HepG2 (cell line): Measurements from ENCODE around the gene FTL. TPM values are rescaled to one million over a fixed set of nuclear protein-coding genes. Genes with fewer than 3 reads are reported as not detected.

Source experiments
- ATAC-seq: fragments of 200-7000 bp; cut with Tn5 transposase; 3 replicates; pipeline ENCODE4 v1.9.1; 2020; ENCODE audit warnings: mild to moderate bottlenecking, moderate library complexity
- BruUV-seq: library from RNA; stranded (reverse); fragments of 400-500 nt; replicated peaks from 2 replicates; lab custom pipeline; 2021; lab: Mats Ljungman, UMichigan
- CTCF ChIA-PET: fragments of 300-600 bp; formaldehyde crosslinking; extraction: SDS; loops from one replicate; lab custom pipeline; 2021; ENCODE audit warnings: low total read pairs, inconsistent platforms, low intra/inter-chr PET ratio; lab: Yijun Ruan, JAX
- POLR2A ChIA-PET: fragments of 350-600 bp; sonication (Branson Sonifier 250); formaldehyde crosslinking; loops from one replicate; lab custom pipeline; 2020; ENCODE audit warnings: antibody characterized with exemption, inconsistent platforms; lab: Yijun Ruan, JAX
- DNase-seq: peaks from one replicate; pipeline ENCODE4 v3.0.0-alpha.2; 2015; ENCODE audit warnings: low spot score
- FAIRE-seq: peaks from 3 replicates; lab custom pipeline; 2011; peaks lifted over from hg19 to GRCh38; lab: Jason Lieb, UNC
- H2AFZ ChIP-seq: one replicate; pipeline ENCODE4 v1.6.1; 2011; ENCODE audit warnings: low read length, inconsistent platforms
- H3K27ac ChIP-seq: fragments of 300-600 bp; 3 replicates; pipeline ENCODE4 v1.8.0; 2011; ENCODE audit warnings: mixed run types, mild to moderate bottlenecking, mixed read lengths, low read length, inconsistent platforms; ENCODE audit not compliant: insufficient read depth; ENCODE audit errors: extremely low read length
- H3K27me3 ChIP-seq, 2 experiments: fragments of 200-600 bp in 1 of 2; 2 replicates in 1 of 2; 3 replicates in 1 of 2; pipeline versions ENCODE4 v1.6.0 to v1.8.0; 2011; ENCODE audit warnings: low read length in 2 of 2, mild to moderate bottlenecking in 2 of 2, moderate library complexity in 2 of 2, inconsistent platforms in 1 of 2; ENCODE audit not compliant: insufficient read depth in 2 of 2, control insufficient read depth in 1 of 2
- H3K36me3 ChIP-seq, 2 experiments: fragments of 200-600 bp in 1 of 2; replicated peaks in 1 of 2; 2 replicates in 1 of 2; 3 replicates in 1 of 2; pipeline versions ENCODE4 v1.5.1 to v1.8.0; 2011; ENCODE audit warnings: low read length in 2 of 2, inconsistent platforms in 1 of 2; ENCODE audit not compliant: insufficient read depth in 2 of 2, control insufficient read depth in 1 of 2
- H3K4me1 ChIP-seq: 2 replicates; pipeline ENCODE4 v1.5.1; 2012; ENCODE audit warnings: low read length, inconsistent platforms; ENCODE audit not compliant: insufficient read depth
- H3K4me2 ChIP-seq: 2 replicates; pipeline ENCODE4 v1.6.0; 2011; ENCODE audit warnings: low read depth, low read length, inconsistent platforms
- H3K4me3 ChIP-seq, 3 experiments: fragments of 200-600 bp in 1 of 3; sonication (generic), shearing (Covaris generic) in 1 of 3; replicated peaks in 1 of 3; 2 replicates each; pipeline ENCODE4 v1.5.1; 2011 to 2016; ENCODE audit warnings: low read length in 3 of 3, inconsistent platforms in 2 of 3, low read depth in 2 of 3, mild to moderate bottlenecking in 2 of 3, control low read depth in 1 of 3, mixed read lengths in 1 of 3; ENCODE audit not compliant: insufficient read depth in 1 of 3
- H3K79me2 ChIP-seq: one replicate; pipeline ENCODE4 v1.6.1; 2011; ENCODE audit warnings: low read length, inconsistent platforms; ENCODE audit not compliant: insufficient read depth
- H3K9ac ChIP-seq: 2 replicates; pipeline ENCODE4 v1.6.0; 2011; ENCODE audit warnings: mild to moderate bottlenecking, low read depth, low read length, inconsistent platforms; ENCODE audit not compliant: insufficient read depth
- H3K9me3 ChIP-seq: 2 replicates; pipeline ENCODE4 v1.5.1; 2012; ENCODE audit warnings: mild to moderate bottlenecking, low read length
- H4K20me1 ChIP-seq: 2 replicates; pipeline ENCODE4 v1.6.0; 2011; ENCODE audit warnings: inconsistent platforms, mild to moderate bottlenecking, low read length, moderate library complexity; ENCODE audit not compliant: insufficient read depth
- CCAR2 ChIP-seq: fragments of 200-400 bp; formaldehyde crosslinking; optimal IDR thresholded peaks from 2 replicates; pipeline ENCODE3; 2018; ENCODE audit warnings: low read depth, mild to moderate bottlenecking, low read length, moderate library complexity
- FOSL2 ChIP-seq: sonication (generic); formaldehyde crosslinking; IDR thresholded peaks from 2 replicates; pipeline ENCODE4 v1.4.0; 2020; ENCODE audit warnings: missing genetic modification reagents
- IKZF5 ChIP-seq: IDR thresholded peaks from 2 replicates; pipeline ENCODE4 v1.6.1; 2018; ENCODE audit warnings: missing genetic modification reagents, mild to moderate bottlenecking, missing compliant biosample characterization
- NCOA2 ChIP-seq: sonication (generic); formaldehyde crosslinking; IDR thresholded peaks from 2 replicates; pipeline ENCODE4 v1.8.0; 2022; ENCODE audit warnings: inconsistent platforms
- RXRA ChIP-seq: sonication (generic); formaldehyde crosslinking; IDR thresholded peaks from 2 replicates; pipeline ENCODE4 v1.5.1; 2020; ENCODE audit warnings: missing genetic modification reagents
- SETDB1 ChIP-seq: sonication (generic); formaldehyde crosslinking; IDR thresholded peaks from 2 replicates; pipeline ENCODE4 v1.5.1; 2020; ENCODE audit warnings: missing genetic modification reagents, mild to moderate bottlenecking, borderline replicate concordance
- SOX13 ChIP-seq, 3 experiments: fragments of 450-650 bp in 1 of 3; sonication (generic) in 1 of 3; formaldehyde crosslinking in 1 of 3; IDR thresholded peaks in 2 of 3; conservative IDR thresholded peaks in 1 of 3; 2 replicates each; pipeline versions ENCODE4 v1.5.0 to v1.6.1; 2016 to 2020; ENCODE audit warnings: antibody characterized with exemption in 1 of 3, mild to moderate bottlenecking in 1 of 3, missing compliant biosample characterization in 1 of 3, missing genetic modification reagents in 1 of 3, moderate library complexity in 1 of 3
- STAG1 ChIP-seq: sonication (generic); formaldehyde crosslinking; IDR thresholded peaks from 2 replicates; pipeline ENCODE4 v1.4.0; 2020; ENCODE audit warnings: missing genetic modification reagents
- TOE1 ChIP-seq: sonication (generic); formaldehyde crosslinking; IDR thresholded peaks from 2 replicates; pipeline ENCODE4 v1.4.0; 2020; ENCODE audit warnings: mild to moderate bottlenecking, missing genetic modification reagents
- ZBTB10 ChIP-seq: sonication (generic); formaldehyde crosslinking; IDR thresholded peaks from 2 replicates; pipeline ENCODE4 v1.4.0; 2020; ENCODE audit warnings: missing genetic modification reagents, borderline replicate concordance
- ZBTB43 ChIP-seq: sonication (generic); formaldehyde crosslinking; conservative IDR thresholded peaks from 2 replicates; pipeline ENCODE4 v1.4.0; 2020; ENCODE audit warnings: missing genetic modification reagents
- ZNF263 ChIP-seq: sonication (generic); formaldehyde crosslinking; IDR thresholded peaks from 2 replicates; pipeline ENCODE4 v1.4.0; 2020; ENCODE audit warnings: missing genetic modification reagents
- ZNF337 ChIP-seq: sonication (generic); formaldehyde crosslinking; IDR thresholded peaks from 2 replicates; pipeline ENCODE4 v1.5.1; 2020; ENCODE audit warnings: missing genetic modification reagents, low read depth, mild to moderate bottlenecking, borderline replicate concordance
- ZNF781 ChIP-seq: sonication (generic); formaldehyde crosslinking; IDR thresholded peaks from 2 replicates; pipeline ENCODE4 v1.5.1; 2020; ENCODE audit warnings: borderline replicate concordance, mild to moderate bottlenecking, missing genetic modification reagents; ENCODE audit errors: not compliant biosample characterization
- ZNF784 ChIP-seq: sonication (generic); formaldehyde crosslinking; IDR thresholded peaks from 2 replicates; pipeline ENCODE4 v1.5.1; 2020; ENCODE audit warnings: missing genetic modification reagents, mild to moderate bottlenecking, borderline replicate concordance
- WGBS: methylation state at CpG from one replicate; pipeline ENCODE4 v1.1.6; 2017; ENCODE audit warnings: low lambda C conversion rate; 5-methylcytosine and 5-hydroxymethylcytosine counted together
- in situ Hi-C: cut with HindIII; loops from 2 replicates; pipeline ENCODE4 v1.10.0; 2017; ENCODE audit warnings: low pct_unique_long_range_greater_than_20kb; ENCODE audit not compliant: extremely low pct_ligation_motif_present
- intact Hi-C: fragments of 100-400 bp; cut with micrococcal nuclease; formaldehyde crosslinking; loops from one replicate; pipeline ENCODE4 v1.10.0; 2022; ENCODE audit not compliant: unreplicated experiment
- polyA plus RNA-seq, 8 experiments: library from polyadenylated mRNA; depleted of rRNA in 3 of 8; stranded (reverse) in 7 of 8; unstranded in 1 of 8; fragments of >200 nt; fragmentation: Illumina TruSeq in 4 of 8; extraction: Trizol in 4 of 8; gene quantifications; 2 replicates each; pipeline versions ENCODE4 v1.2.1 to v1.2.3, GENCODE V29; 2011 to 2016; ENCODE audit warnings: low read depth in 4 of 8, missing spikeins in 1 of 8, mixed read lengths in 1 of 8; ENCODE audit not compliant: insufficient read depth in 1 of 8
- total RNA-seq, 5 experiments: library from RNA; depleted of rRNA; stranded (reverse); fragments of >200 nt; fragmentation: Illumina TruSeq; extraction: Trizol; gene quantifications; 2 replicates each; pipeline ENCODE4 v1.2.3, GENCODE V29; 2016; ENCODE audit warnings: low read depth in 1 of 5

The FTL gene
- total and polyA plus RNA-seq, 2 of the 13 experiments (the other 11 are each of a cell fraction or from before 2014, with no cell fraction given) = 2,721 to 8,800 TPM

- BruUV-seq = no TSS peak
- peaks cover 25% of the 10 kb centered on the region for H3K79me2 ChIP-seq
- in situ Hi-C loops = loop anchor here (5.0 kb wide), 1 partner anchor 91 kb away; the partner anchor contains the start of gene PPP1R15A
- peak overlapping the region; percentile 63 to 80 (median 80) for H3K4me3 ChIP-seq
- H3K4me1 ChIP-seq = peaks cover 63% of the 10 kb centered on the region
- ChIA-PET POLR2A (interaction anchor here (0.6 to 5.6 kb wide), 16 partner anchors 11 to 490 kb away, joined by 3 to 153 read pairs (median 5); partner anchors contain the start of genes ALDH16A1, BAX, DHDH and GYS1), CTCF (no interaction called here)
- peak overlapping the region; percentile 97 for H3K4me2 ChIP-seq
- H4K20me1 ChIP-seq = peaks cover 32% of the 10 kb centered on the region
- no peak overlapping the region for H2AFZ ChIP-seq
- H3K9me3 ChIP-seq = no peaks in the 10 kb centered on the region
- FAIRE-seq (peak; percentile 94), DNase-seq (peak; percentile 98), ATAC-seq (peak; percentile 51)
- H3K36me3 ChIP-seq = peaks cover 3 to 13% of the 10 kb centered on the region in 2 experiments
- WGBS = under 1% methylated on average over 10 of the region's 28 CpGs
- intact Hi-C loops = loop anchor here (2.0 to 10.0 kb wide), 3 partner anchors 63 to 179 kb away; partner anchors contain the start of genes NUCB1 and PPP1R15A
- peak overlapping the region; percentile 98 for H3K9ac ChIP-seq
- no peaks in the 10 kb centered on the region; a peak in 1 of 5 replicates for H3K27me3 ChIP-seq
- peak overlapping the region; percentile 100 for H3K27ac ChIP-seq
- TF ChIP-seq FOSL2 = peak; percentile 92
- no peak for TF ChIP-seq ZNF337 (CRISPR knock-in tag)
- TF ChIP-seq ZBTB10 (CRISPR knock-in tag) = peak; percentile 99
- peak; percentile 20 for TF ChIP-seq ZNF781 (CRISPR knock-in tag)
- TF ChIP-seq NCOA2 (CRISPR knock-in tag) = peak; percentile 80
- TF ChIP-seq TOE1 = peak; percentile 86
- TF ChIP-seq STAG1 (CRISPR knock-in tag) = peak; percentile 9; the same call in 1 of the 2 replicates
- no peak; the same call in none of the 2 replicates for TF ChIP-seq SOX13 (IDR thresholded peaks at IDR 0.05)
- peak in 1 of 2 experiments; percentile 52; a peak in 1 of 4 replicates for TF ChIP-seq SOX13 (CRISPR knock-in tag; conservative IDR thresholded peaks at IDR 0.05 in 1 of 2, IDR thresholded peaks at IDR 0.05 in 1 of 2)
- TF ChIP-seq SETDB1 (CRISPR knock-in tag) = no peak
- TF ChIP-seq RXRA = peak; percentile 85
- peak; percentile 89 for TF ChIP-seq IKZF5 (CRISPR knock-in tag)
- TF ChIP-seq CCAR2 = peak; percentile 96
- TF ChIP-seq ZNF263 = peak; percentile 30; the same call in 1 of the 2 replicates
- no peak for TF ChIP-seq ZBTB43 (CRISPR knock-in tag)
- peak; percentile 46; the same call in 1 of the 2 replicates for TF ChIP-seq ZNF784 (CRISPR knock-in tag)
Measured at GRCh38 chr19:48963371-48964204, 1.5 kb upstream of the FTL start.
